ENCODE results near the gene RALGDS.
"Not testable (repeated sequence)": the region's sequence is repeated elsewhere in the genome, so short reads cannot be mapped to it uniquely, and the experiment has no call there.

The RALGDS gene

GRCh38 chr9:133086212-133086860 lies 34.7 kb downstream of the RALGDS start:
- not testable (repeated sequence) for DNase-seq

- not testable (repeated sequence) for DNase-seq
Observed at GRCh38 chr9:133083688-133084087, 37.4 kb downstream of the RALGDS start.

- not testable (repeated sequence) for DNase-seq
Observed at GRCh38 chr9:133081957-133082644, 38.9 kb downstream of the RALGDS start.

GRCh38 chr9:133080786-133081779 lies 40.0 kb downstream of the RALGDS start:
- DNase-seq = not testable (repeated sequence)

- DNase-seq = no peak
Observed at GRCh38 chr9:133080161-133080560, 40.9 kb downstream of the RALGDS start.

GRCh38 chr9:133078486-133078885 lies 42.6 kb downstream of the RALGDS start:
- no peak for DNase-seq

- no peak for DNase-seq
Observed at GRCh38 chr9:133076691-133077090, 44.3 kb downstream of the RALGDS start.

- no peak for DNase-seq
Observed at GRCh38 chr9:133075925-133076630, 45.0 kb downstream of the RALGDS start.

- DNase-seq = no peak
Observed at GRCh38 chr9:133074111-133074651, 46.9 kb downstream of the RALGDS start.

- no peak for DNase-seq
Observed at GRCh38 chr9:133073086-133074014, 47.7 kb downstream of the RALGDS start.

GRCh38 chr9:133072210-133072609 lies 48.8 kb downstream of the RALGDS start:
- DNase-seq = not testable (repeated sequence)

- DNase-seq = no peak
Observed at GRCh38 chr9:133071484-133072150, 49.4 kb downstream of the RALGDS start.

GRCh38 chr9:133070985-133071384 lies 50.1 kb downstream of the RALGDS start:
- not testable (repeated sequence) for DNase-seq

GRCh38 chr9:133070500-133070961 lies 50.5 kb downstream of the RALGDS start:
- not testable (repeated sequence) for DNase-seq

GRCh38 chr9:133068431-133068830 lies 52.6 kb downstream of the RALGDS start:
- DNase-seq = not testable (repeated sequence)

GRCh38 chr9:133067813-133068212 lies 53.2 kb downstream of the RALGDS start:
- no peak for DNase-seq

- no peak for DNase-seq
Observed at GRCh38 chr9:133067006-133067405, 54.0 kb downstream of the RALGDS start.

GRCh38 chr9:133066181-133066983 lies 54.7 kb downstream of the RALGDS start:
- no peak for DNase-seq

- DNase-seq = no peak
Observed at GRCh38 chr9:133065070-133065388, 56.0 kb downstream of the RALGDS start.

Data from NCI-H2029 treated with DMSO at 0.1 percent for 48 hours (cell line).